Measurements from ENCODE around the gene DERL3. TPM values are rescaled to one million over a fixed set of nuclear protein-coding genes. Genes with fewer than 3 reads are reported as not detected.

The DERL3 gene
- total and polyA plus RNA-seq, 2 of the 13 experiments (the other 11 are each of a cell fraction or from before 2014, with no cell fraction given) = not detected

GRCh38 chr22:23837496-23837859 lies 1.3 kb downstream of the DERL3 start:
- 86% methylated on average over 9 of the region's 12 CpGs for WGBS (ENCODE audit: low lambda C conversion rate)
- intact Hi-C loops (cut with micrococcal nuclease; ENCODE audit: unreplicated experiment) = no loop called here
- no peak for DNase-seq (ENCODE audit: low spot score)

More at GRCh38 chr22:23837496-23837859, 1.3 kb downstream of the DERL3 start:
- FAIRE-seq (no peak), ATAC-seq (no peak)
- no peaks in the 10 kb centered on the region; a peak in 1 of 5 replicates for H3K27me3 ChIP-seq (ENCODE audit: control insufficient read depth in 1 of 2, insufficient read depth in 2 of 2, low read length in 2 of 2)
- in situ Hi-C loops (cut with HindIII; ENCODE audit: extremely low pct_ligation_motif_present, low pct_unique_long_range_greater_than_20kb) = loop anchor here (25.0 kb wide), 1 partner anchor 225 kb away; no protein-coding TSS in a partner anchor
- no peak overlapping the region for H2AFZ ChIP-seq (ENCODE audit: low read length)
- no peak overlapping the region for H3K4me2 ChIP-seq (ENCODE audit: low read depth, low read length)
- H4K20me1 ChIP-seq (ENCODE audit: insufficient read depth, low read length) = no peaks in the 10 kb centered on the region
- ChIA-PET CTCF (ENCODE audit: low intra/inter-chr PET ratio, low total read pairs) (no interaction called here), POLR2A (interaction anchor here (0.6 to 1.0 kb wide), 2 partner anchors 20 to 42 kb away, joined by 3 to 4 read pairs; no protein-coding TSS in a partner anchor)
- H3K4me3 ChIP-seq (replicated peaks in 1 of 3; ENCODE audit: insufficient read depth in 1 of 3, low read depth in 2 of 3, low read length in 3 of 3) = no peak overlapping the region
- no peaks in the 10 kb centered on the region for H3K9me3 ChIP-seq (ENCODE audit: low read length)
- no TSS peak for BruUV-seq (replicated peaks)
- H3K9ac ChIP-seq (ENCODE audit: insufficient read depth, low read depth, low read length) = no peak overlapping the region
- H3K79me2 ChIP-seq (ENCODE audit: insufficient read depth, low read length) = no peaks in the 10 kb centered on the region
- H3K27ac ChIP-seq (ENCODE audit: extremely low read length, insufficient read depth, low read length) = no peak overlapping the region
- H3K36me3 ChIP-seq (replicated peaks in 1 of 2; ENCODE audit: control insufficient read depth in 1 of 2, insufficient read depth in 2 of 2, low read length in 2 of 2) = peaks cover 20 to 34% of the 10 kb centered on the region in 2 experiments; a peak in 4 of 5 replicates
- H3K4me1 ChIP-seq (ENCODE audit: insufficient read depth, low read length) = no peaks in the 10 kb centered on the region
- no peak for TF ChIP-seq NFE2L1 (CRISPR knock-in tag; IDR thresholded peaks at IDR 0.05; ENCODE audit: borderline replicate concordance)
- no peak for TF ChIP-seq MXD1 (CRISPR knock-in tag; IDR thresholded peaks at IDR 0.05)
- no peak for TF ChIP-seq CENPBD1 (CRISPR knock-in tag; IDR thresholded peaks at IDR 0.05; ENCODE audit: borderline replicate concordance, low read depth)
- TF ChIP-seq POLR2AphosphoS2 (IDR thresholded peaks at IDR 0.05; ENCODE audit: low read depth, low read length) = no peak
- TF ChIP-seq ZNF713 (CRISPR knock-in tag; IDR thresholded peaks at IDR 0.05) = no peak
- TF ChIP-seq ARNT2 (CRISPR knock-in tag; IDR thresholded peaks at IDR 0.05; ENCODE audit: low read depth) = no peak
- no peak for TF ChIP-seq NR2F1 (CRISPR knock-in tag; IDR thresholded peaks at IDR 0.05)
- TF ChIP-seq ZNF674 (CRISPR knock-in tag; IDR thresholded peaks at IDR 0.05; ENCODE audit: low read depth) = no peak
- no peak for TF ChIP-seq MNT (IDR thresholded peaks at IDR 0.05)
- TF ChIP-seq LCORL (IDR thresholded peaks at IDR 0.05) = no peak
- no peak for TF ChIP-seq LCORL (CRISPR knock-in tag; IDR thresholded peaks at IDR 0.05)
- TF ChIP-seq MBD4 (IDR thresholded peaks at IDR 0.05; ENCODE audit: borderline replicate concordance, low read length) = no peak
- TF ChIP-seq ZMYM2 (CRISPR knock-in tag; IDR thresholded peaks at IDR 0.05) = no peak
- no peak for TF ChIP-seq IKZF1 (IDR thresholded peaks at IDR 0.05)
- TF ChIP-seq ZFX (CRISPR knock-in tag; IDR thresholded peaks at IDR 0.05; ENCODE audit: low read depth) = no peak
